Measurements from ENCODE around the gene SLC25A48. TPM values are rescaled to one million over a fixed set of nuclear protein-coding genes. Genes with fewer than 3 reads are reported as not detected.
A peak's percentile ranks its signal among the peaks of the same experiment; 100 is the strongest.

The SLC25A48 gene
- total RNA-seq, 2 experiments from 2014 or later = not detected

- Histone ChIP-seq H3K27ac (ENCODE audit: low read depth in 1 of 2, low read length in 2 of 2) (no peak overlapping the region), H3K4me3 (ENCODE audit: low read length) (no peak overlapping the region), H3K4me1 (ENCODE audit: insufficient read depth, low read length) (peaks cover 8% of the 10 kb centered on the region), H3K36me3 (ENCODE audit: insufficient read depth, low read length) (no peaks in the 10 kb centered on the region), H3K9me3 (ENCODE audit: control insufficient read depth in 1 of 2, insufficient read depth in 1 of 2, low read length in 2 of 2) (no peaks in the 10 kb centered on the region), H3K27me3 (ENCODE audit: control insufficient read depth in 1 of 2, insufficient read depth in 2 of 2, low read length in 2 of 2) (peaks cover 0 to 4% of the 10 kb centered on the region in 2 experiments)
- intact Hi-C loops (cut with DNase I, micrococcal nuclease) = loop anchor here (1.0 to 5.0 kb wide), 6 partner anchors 174 to 1609 kb away; partner anchors contain the start of gene SPOCK1 (in 1 of the 2)
- ChIA-PET POLR2A (no interaction called here), CTCF (no interaction called here)
- H3K27ac Mint-ChIP-seq = no peak overlapping the region
- TF ChIP-seq, protein P1, sequence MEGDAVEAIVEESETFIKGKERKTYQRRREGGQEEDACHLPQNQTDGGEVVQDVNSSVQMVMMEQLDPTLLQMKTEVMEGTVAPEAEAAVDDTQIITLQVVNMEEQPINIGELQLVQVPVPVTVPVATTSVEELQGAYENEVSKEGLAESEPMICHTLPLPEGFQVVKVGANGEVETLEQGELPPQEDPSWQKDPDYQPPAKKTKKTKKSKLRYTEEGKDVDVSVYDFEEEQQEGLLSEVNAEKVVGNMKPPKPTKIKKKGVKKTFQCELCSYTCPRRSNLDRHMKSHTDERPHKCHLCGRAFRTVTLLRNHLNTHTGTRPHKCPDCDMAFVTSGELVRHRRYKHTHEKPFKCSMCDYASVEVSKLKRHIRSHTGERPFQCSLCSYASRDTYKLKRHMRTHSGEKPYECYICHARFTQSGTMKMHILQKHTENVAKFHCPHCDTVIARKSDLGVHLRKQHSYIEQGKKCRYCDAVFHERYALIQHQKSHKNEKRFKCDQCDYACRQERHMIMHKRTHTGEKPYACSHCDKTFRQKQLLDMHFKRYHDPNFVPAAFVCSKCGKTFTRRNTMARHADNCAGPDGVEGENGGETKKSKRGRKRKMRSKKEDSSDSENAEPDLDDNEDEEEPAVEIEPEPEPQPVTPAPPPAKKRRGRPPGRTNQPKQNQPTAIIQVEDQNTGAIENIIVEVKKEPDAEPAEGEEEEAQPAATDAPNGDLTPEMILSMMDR (IDR thresholded peaks at IDR 0.05) = no peak
- no peak for ATAC-seq (ENCODE audit: poor library complexity)
- H3K4me1 Mint-ChIP-seq (ENCODE audit: low read depth) = peaks cover 10% of the 10 kb centered on the region
- H3K9me3 Mint-ChIP-seq = no peaks in the 10 kb centered on the region
- H3K4me3 Mint-ChIP-seq = no peak overlapping the region
- no peaks in the 10 kb centered on the region for H3K36me3 Mint-ChIP-seq (ENCODE audit: low read depth)
- peak in 1 of 14 experiments; percentile 16 for DNase-seq
- H3K27me3 Mint-ChIP-seq = peaks cover 14% of the 10 kb centered on the region
Observed at GRCh38 chr5:135887881-135888614, 53.6 kb downstream of the SLC25A48 start.

- ChIA-PET POLR2A (no interaction called here), CTCF (no interaction called here)
- Mint-ChIP-seq H3K4me3 (no peak overlapping the region), H3K36me3 (ENCODE audit: low read depth) (no peaks in the 10 kb centered on the region), H3K9me3 (no peaks in the 10 kb centered on the region), H3K27ac (no peak overlapping the region), H3K4me1 (ENCODE audit: low read depth) (peaks cover 10% of the 10 kb centered on the region), H3K27me3 (peaks cover 10% of the 10 kb centered on the region)
- Histone ChIP-seq H3K27me3 (ENCODE audit: control insufficient read depth in 1 of 2, insufficient read depth in 2 of 2, low read length in 2 of 2) (peaks cover 0 to 3% of the 10 kb centered on the region in 2 experiments), H3K27ac (ENCODE audit: low read depth in 1 of 2, low read length in 2 of 2) (no peak overlapping the region), H3K36me3 (ENCODE audit: insufficient read depth, low read length) (no peaks in the 10 kb centered on the region), H3K4me1 (ENCODE audit: insufficient read depth, low read length) (peaks cover 8% of the 10 kb centered on the region), H3K9me3 (ENCODE audit: control insufficient read depth in 1 of 2, insufficient read depth in 1 of 2, low read length in 2 of 2) (no peaks in the 10 kb centered on the region), H3K4me3 (ENCODE audit: low read length) (no peak overlapping the region)
- ATAC-seq (ENCODE audit: poor library complexity) (no peak), DNase-seq (no peak)
- intact Hi-C loops (cut with DNase I, micrococcal nuclease) = no loop called here
- TF ChIP-seq, protein P1 (IDR thresholded peaks at IDR 0.05) = no peak
Observed at GRCh38 chr5:135890296-135890695, 55.8 kb downstream of the SLC25A48 start.

DNA sequence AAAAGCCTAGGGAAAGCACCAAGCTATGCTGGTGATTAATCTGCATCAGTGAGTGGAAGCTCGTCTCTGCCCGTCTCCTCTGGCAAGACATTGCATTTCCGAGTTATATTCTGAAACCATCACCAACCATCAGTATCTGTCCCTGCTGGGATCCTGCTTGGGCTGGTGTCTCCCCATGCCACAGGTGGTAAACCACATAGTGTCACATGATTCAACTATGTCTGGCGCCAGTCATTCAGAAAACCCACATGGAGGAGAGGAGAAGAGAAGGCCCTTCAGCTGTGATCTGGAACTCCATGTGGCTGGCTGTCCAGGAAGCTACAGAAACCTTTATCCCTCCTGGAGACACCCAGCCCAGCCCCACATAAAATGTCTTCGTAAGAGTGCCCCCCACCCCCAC lies 56.4 kb downstream of the SLC25A48 start:
- peaks cover 3 to 4% of the 10 kb centered on the region in 2 experiments for H3K27me3 ChIP-seq (ENCODE audit: control insufficient read depth in 1 of 2, insufficient read depth in 2 of 2, low read length in 2 of 2)
- H3K4me1 ChIP-seq (ENCODE audit: insufficient read depth, low read length) = peaks cover 8% of the 10 kb centered on the region
- CTCF ChIA-PET = no interaction called here
- peaks cover 12% of the 10 kb centered on the region for H3K27me3 Mint-ChIP-seq
- intact Hi-C loops (cut with DNase I, micrococcal nuclease) = no loop called here
- peaks cover 10% of the 10 kb centered on the region for H3K4me1 Mint-ChIP-seq (ENCODE audit: low read depth)
- no peak overlapping the region for H3K27ac ChIP-seq (ENCODE audit: low read depth in 1 of 2, low read length in 2 of 2)
- no peaks in the 10 kb centered on the region for H3K9me3 Mint-ChIP-seq
- H3K27ac Mint-ChIP-seq = no peak overlapping the region
- no peaks in the 10 kb centered on the region for H3K36me3 Mint-ChIP-seq (ENCODE audit: low read depth)
- POLR2A ChIA-PET = no interaction called here
- no peaks in the 10 kb centered on the region for H3K9me3 ChIP-seq (ENCODE audit: control insufficient read depth in 1 of 2, insufficient read depth in 1 of 2, low read length in 2 of 2)
- no peaks in the 10 kb centered on the region for H3K36me3 ChIP-seq (ENCODE audit: insufficient read depth, low read length)
- H3K4me3 Mint-ChIP-seq = no peak overlapping the region
- TF ChIP-seq, protein P1 (IDR thresholded peaks at IDR 0.05) = no peak
- DNase-seq (peak in 2 of 14 experiments; percentile 7 to 11), ATAC-seq (ENCODE audit: poor library complexity) (peak; percentile 17)
- no peak overlapping the region for H3K4me3 ChIP-seq (ENCODE audit: low read length)
